Lower lobe of right lung (tissue), 2 donors: ENCODE data around the gene SPRYD7. TPM values are rescaled to one million over a fixed set of nuclear protein-coding genes. Genes with fewer than 3 reads are reported as not detected.

ENCODE experiments used
- ATAC-seq, 2 donors: fragments of 200-7000 bp; cut with Tn5 transposase; one replicate each; pipeline ENCODE4 v1.9.1; 2020 to 2022; ENCODE audit warnings: mild to moderate bottlenecking in 2 of 2, moderate library complexity in 2 of 2
- DNase-seq: peaks from one replicate; pipeline ENCODE4 v3.0.0-alpha.2; 2020
- H3K27ac ChIP-seq: fragments of 200-600 bp; one replicate; pipeline ENCODE4 v1.8.0; 2022
- H3K27me3 ChIP-seq: fragments of 200-600 bp; one replicate; pipeline ENCODE4 v1.8.0; 2022; ENCODE audit warnings: low read depth
- H3K36me3 ChIP-seq: fragments of 200-600 bp; one replicate; pipeline ENCODE4 v1.8.0; 2022; ENCODE audit warnings: mild to moderate bottlenecking
- H3K4me1 ChIP-seq: fragments of 200-600 bp; one replicate; pipeline ENCODE4 v1.8.0; 2022
- H3K4me3 ChIP-seq: fragments of 200-600 bp; one replicate; pipeline ENCODE4 v1.8.0; 2022; ENCODE audit warnings: mild to moderate bottlenecking
- H3K9me3 ChIP-seq: fragments of 200-600 bp; one replicate; pipeline ENCODE4 v1.8.0; 2022
- intact Hi-C: fragments of 100-400 bp; cut with DNase I; formaldehyde crosslinking; loops from one replicate; pipeline ENCODE4 v1.11.0; 2022
- total RNA-seq: library from RNA; stranded (reverse); fragmentation: NEBNext Ultra II Directional; extraction: Animal tissue kit (Norgen Biotek cat#: 25700); gene quantifications from one replicate; pipeline ENCODE4 v1.2.1, GENCODE V29; 2021
- TF ChIP-seq, protein P1 (sequence below): fragments of 200-600 bp; IDR thresholded peaks from one replicate; pipeline ENCODE4 v1.8.0; 2022; ENCODE audit warnings: antibody characterized with exemption, mild to moderate bottlenecking
- donor health status: DM: no; HTN: yes; CAD: no; lungs with severe emphysema.

Gene SPRYD7
- total RNA-seq, 1 donor from 2014 or later, result 11.4 TPM

DNA sequence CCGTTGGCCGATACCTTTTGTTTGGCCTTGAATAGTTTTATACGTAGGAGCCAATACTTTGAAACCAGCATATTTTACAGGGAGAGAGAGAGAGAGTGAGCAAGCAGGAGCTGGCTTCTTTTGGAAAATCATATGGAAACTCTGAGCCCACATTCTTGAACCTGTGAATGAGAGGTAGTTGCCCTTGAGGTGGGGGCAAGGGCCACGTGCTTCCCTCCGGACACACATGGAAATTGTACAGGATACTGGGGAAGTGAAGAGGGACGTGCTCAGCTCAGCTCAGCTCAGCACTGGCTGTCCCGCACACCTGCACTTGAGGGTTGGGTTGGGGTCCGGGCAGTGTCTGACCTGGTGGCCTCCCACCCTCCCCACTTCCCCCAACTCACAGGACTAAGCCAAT lies 68.3 kb downstream of the SPRYD7 start:
- no peaks in the 10 kb centered on the region for H3K9me3 ChIP-seq
- TF ChIP-seq, protein P1, sequence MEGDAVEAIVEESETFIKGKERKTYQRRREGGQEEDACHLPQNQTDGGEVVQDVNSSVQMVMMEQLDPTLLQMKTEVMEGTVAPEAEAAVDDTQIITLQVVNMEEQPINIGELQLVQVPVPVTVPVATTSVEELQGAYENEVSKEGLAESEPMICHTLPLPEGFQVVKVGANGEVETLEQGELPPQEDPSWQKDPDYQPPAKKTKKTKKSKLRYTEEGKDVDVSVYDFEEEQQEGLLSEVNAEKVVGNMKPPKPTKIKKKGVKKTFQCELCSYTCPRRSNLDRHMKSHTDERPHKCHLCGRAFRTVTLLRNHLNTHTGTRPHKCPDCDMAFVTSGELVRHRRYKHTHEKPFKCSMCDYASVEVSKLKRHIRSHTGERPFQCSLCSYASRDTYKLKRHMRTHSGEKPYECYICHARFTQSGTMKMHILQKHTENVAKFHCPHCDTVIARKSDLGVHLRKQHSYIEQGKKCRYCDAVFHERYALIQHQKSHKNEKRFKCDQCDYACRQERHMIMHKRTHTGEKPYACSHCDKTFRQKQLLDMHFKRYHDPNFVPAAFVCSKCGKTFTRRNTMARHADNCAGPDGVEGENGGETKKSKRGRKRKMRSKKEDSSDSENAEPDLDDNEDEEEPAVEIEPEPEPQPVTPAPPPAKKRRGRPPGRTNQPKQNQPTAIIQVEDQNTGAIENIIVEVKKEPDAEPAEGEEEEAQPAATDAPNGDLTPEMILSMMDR, result no peak
- DNase-seq (no peak), ATAC-seq (peak in 1 of 2 donors; percentile 16)
- no peaks in the 10 kb centered on the region for H3K36me3 ChIP-seq
- H3K4me1 ChIP-seq, result no peaks in the 10 kb centered on the region
- no peak overlapping the region for H3K27ac ChIP-seq
- no peak overlapping the region for H3K4me3 ChIP-seq
- intact Hi-C loops, result no loop called here
- no peaks in the 10 kb centered on the region for H3K27me3 ChIP-seq

DNA sequence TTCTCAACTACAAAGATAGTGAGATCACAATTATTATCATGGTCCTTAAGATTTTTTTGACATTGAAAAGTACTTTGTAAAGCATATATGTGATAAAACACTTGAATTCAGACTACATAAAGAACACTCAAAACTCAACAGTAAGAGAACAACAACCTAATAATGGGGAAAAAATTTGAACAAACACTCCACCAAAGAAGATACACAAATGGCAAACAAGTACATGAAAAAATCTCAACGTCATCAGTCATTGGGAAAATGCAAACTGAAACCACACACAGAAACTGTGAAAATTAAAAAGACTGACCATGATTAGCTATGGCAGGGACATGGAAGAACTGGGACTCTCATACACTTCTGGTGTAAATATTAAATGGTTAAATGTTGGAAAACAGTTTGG lies 70.9 kb downstream of the SPRYD7 start:
- ATAC-seq (peak in 1 of 2 donors; percentile 76), DNase-seq (no peak)
- TF ChIP-seq, protein P1, result no peak
- Histone ChIP-seq H3K9me3 (no peaks in the 10 kb centered on the region), H3K36me3 (no peaks in the 10 kb centered on the region), H3K4me1 (no peaks in the 10 kb centered on the region), H3K27me3 (no peaks in the 10 kb centered on the region), H3K4me3 (no peak overlapping the region), H3K27ac (no peak overlapping the region)
- intact Hi-C loops, result no loop called here

DNA sequence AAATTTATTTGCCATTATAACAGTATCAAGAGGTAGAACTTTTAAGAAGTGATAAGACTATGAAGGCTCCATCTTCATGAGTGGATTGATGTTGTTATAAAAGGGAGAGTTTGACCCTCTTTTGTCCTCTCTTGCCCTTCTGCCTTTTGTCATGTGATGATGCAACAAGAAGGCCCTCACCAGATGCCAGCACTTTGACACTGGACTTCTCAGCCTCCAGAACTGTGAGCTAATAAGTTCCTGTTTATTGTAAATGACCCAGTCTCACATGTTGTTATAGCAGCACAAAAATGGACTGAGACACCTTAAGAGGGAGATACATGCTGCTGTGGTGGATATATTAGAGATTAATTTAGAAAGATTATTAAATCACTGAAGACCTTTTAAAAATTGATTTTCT lies 71.6 kb downstream of the SPRYD7 start:
- Histone ChIP-seq H3K4me1 (no peaks in the 10 kb centered on the region), H3K36me3 (no peaks in the 10 kb centered on the region), H3K4me3 (no peak overlapping the region), H3K27me3 (no peaks in the 10 kb centered on the region), H3K27ac (no peak overlapping the region), H3K9me3 (no peaks in the 10 kb centered on the region)
- TF ChIP-seq, protein P1, result no peak
- DNase-seq, result no peak
- ATAC-seq, result no peak
- intact Hi-C loops, result no loop called here

Other genes with a start within 250 kb of the SPRYD7 start
- gene EBPL, start 244.9 kb downstream of the SPRYD7 start, total RNA-seq, result 48.4 TPM
- 31.9 TPM for gene KPNA3, start 143.7 kb downstream of the SPRYD7 start, total RNA-seq
- gene TRIM13, start 60.7 kb upstream of the SPRYD7 start, total RNA-seq, result 31.1 TPM
- 2.7 TPM for gene KCNRG, start 79.1 kb upstream of the SPRYD7 start, total RNA-seq